Stimulated activated CD8-positive, alpha-beta memory T cell treated with anti-CD3 and anti-CD28 coated beads, Interleukin-12 subunit alpha, Interleukin-12 subunit beta, amount 100 ng/mL, for 24 hours (primary cell): ENCODE measurements around the gene IFI27L1.
"Not testable (repeated sequence)": the region's sequence is repeated elsewhere in the genome, so short reads cannot be mapped to it uniquely, and the experiment has no call there.

Source experiments
- DNase-seq: peaks from one replicate; pipeline ENCODE4 v3.0.0-alpha.2; 2020; ENCODE audit errors: extremely low read depth

The IFI27L1 gene

GRCh38 chr14:94048691-94049624 lies 32.2 kb upstream of the IFI27L1 start:
- DNase-seq, result no peak

- no peak for DNase-seq
Measured at GRCh38 chr14:94049625-94050023, 31.5 kb upstream of the IFI27L1 start.

- no peak for DNase-seq
Measured at GRCh38 chr14:94050231-94050880, 30.8 kb upstream of the IFI27L1 start.

DNA sequence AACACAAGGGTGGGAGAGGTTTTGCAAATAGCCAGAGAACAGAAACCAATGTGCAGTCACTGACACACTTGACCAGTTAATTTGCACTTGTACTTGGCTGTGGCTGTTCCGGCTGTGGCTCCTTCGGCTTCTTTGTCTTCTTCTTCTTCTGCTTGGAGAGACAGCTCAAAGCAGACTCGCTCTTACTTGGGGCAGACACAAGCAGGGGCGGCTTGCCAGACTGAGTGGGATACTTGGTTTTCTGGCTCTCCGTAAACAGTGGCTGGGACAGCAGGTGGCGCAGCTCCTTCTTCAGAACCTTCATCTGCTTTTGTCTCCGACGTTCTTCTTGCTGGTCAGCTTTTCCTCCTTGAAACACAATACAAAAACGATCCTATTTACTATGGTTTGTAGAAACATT lies 30.0 kb upstream of the IFI27L1 start:
- DNase-seq, result no peak

DNA sequence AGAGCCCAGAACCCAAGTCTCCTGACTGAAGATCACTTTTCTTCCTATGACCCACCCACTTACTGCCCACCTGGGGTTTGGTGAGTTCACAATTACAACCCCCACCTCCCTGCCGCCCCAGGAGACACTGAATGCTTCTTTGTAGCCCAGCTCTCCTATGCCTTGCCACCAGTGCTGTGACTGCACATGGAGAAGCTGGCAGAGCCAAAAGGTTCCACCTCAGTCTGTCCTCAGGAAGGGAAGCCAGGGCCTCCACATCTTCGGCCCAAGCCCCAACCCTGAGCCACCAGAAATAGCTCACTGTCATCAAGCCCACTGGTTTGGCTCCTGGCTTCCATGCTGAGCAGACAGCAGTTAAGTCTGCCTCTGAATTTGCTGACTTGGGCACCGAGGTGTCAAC lies 29.3 kb upstream of the IFI27L1 start:
- no peak for DNase-seq

GRCh38 chr14:94052199-94052598 lies 28.9 kb upstream of the IFI27L1 start:
- no peak for DNase-seq

DNA sequence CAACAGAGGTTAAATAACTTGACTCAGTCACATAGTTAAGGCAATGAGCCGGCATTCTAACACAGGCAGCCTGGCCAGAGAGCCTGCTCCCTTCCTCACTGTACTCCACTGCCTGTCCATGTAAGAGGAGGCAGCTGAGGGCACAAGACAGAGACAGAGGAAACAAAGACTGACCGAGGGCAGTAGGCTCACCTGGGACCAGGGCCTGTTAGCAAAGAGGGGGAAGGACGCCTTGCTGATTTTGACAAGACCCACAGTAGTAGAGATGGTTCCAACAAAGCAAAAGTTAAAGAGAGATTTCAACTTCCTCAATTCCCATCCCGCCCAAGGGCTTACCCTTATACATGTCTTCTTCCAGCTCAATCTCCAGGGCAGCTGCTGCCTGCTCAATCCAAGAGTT lies 28.4 kb upstream of the IFI27L1 start:
- no peak for DNase-seq

- no peak for DNase-seq
Measured at GRCh38 chr14:94054401-94054800, 26.7 kb upstream of the IFI27L1 start.

DNA sequence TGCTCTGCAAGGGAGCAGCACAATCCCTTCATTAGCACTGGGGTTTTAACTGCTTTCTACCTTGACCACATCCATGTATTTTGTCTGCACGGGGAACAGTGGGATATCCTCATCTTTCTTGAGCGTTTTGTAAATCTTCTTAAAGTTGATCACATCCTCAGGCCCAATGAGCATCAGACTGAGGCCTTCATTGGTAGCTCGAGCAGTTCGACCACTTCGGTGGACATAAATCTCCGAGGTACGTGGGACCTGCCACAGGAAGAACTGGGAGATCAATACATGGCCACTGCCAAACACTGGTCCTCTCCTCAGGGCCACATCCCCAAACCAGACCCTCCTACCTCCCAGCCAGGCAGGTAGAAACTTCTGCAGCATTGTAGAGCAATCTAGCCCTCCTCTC lies 26.2 kb upstream of the IFI27L1 start:
- no peak for DNase-seq

DNA sequence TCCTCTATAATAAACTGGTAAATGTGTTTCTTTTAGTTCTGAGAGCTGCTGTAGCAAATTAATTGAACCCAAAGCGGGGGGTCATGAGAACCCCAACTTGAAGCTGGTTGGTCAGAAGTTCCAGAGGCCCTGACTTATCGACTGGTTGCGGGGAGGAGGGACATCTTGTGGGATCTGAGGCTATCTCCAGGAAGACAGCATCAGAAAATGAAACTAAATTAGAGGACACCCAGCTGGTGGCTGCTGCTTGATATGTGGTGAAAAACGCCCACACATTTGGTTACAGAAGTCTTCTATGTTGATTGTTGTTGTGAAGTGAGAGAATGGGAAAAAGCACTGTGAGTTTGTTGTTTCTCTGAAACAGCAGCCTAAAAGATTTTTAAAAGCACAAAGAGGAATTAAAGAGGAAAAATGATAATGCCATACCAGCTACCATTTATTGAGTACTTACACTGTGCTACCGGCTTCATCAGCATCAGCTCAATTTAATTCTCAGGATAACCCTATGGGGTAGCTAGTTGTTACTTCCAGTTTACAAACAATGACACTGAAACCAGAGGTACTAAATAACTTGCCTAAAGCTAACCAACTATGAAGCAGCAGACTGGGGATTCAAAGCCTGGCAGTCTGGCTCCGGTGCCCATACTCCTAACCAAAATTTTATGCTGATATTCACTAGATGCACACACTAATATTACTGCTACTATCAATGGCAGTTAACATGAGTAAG lies 24.4 kb upstream of the IFI27L1 start:
- no peak for DNase-seq

GRCh38 chr14:94058128-94058673 lies 22.9 kb upstream of the IFI27L1 start:
- no peak for DNase-seq

- no peak for DNase-seq
Measured at GRCh38 chr14:94058674-94059138, 22.4 kb upstream of the IFI27L1 start.

- no peak for DNase-seq
Measured at GRCh38 chr14:94059998-94060397, 21.1 kb upstream of the IFI27L1 start.

DNA sequence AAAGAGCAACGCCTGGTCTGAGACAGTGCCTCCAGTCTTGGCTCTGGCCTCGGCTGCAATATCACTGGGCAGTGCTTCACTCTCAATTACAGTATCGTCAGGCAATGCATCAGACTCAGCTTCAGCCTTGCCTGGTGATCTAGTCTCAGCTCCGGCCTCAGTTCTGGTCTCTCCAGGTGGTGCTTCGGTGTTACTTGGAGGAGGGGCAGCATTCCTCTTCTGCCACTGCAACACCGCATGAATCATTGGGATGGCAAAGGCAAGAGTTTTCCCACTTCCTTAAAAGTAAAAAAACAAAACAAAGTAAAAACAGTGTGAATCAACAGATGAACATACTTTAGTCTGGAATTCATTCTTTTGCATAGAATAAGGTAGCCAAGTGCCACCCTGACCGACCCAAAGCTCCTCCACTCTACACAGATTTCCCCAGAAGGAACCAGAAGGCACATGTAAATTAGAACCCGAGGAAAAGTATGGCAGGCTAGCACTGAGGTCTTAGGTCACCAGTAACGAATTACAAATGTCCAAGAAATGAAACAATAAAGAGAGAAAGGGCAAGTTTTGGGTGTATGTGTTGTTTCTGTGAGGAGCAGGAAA lies 18.7 kb upstream of the IFI27L1 start:
- DNase-seq, result no peak

- no peak for DNase-seq
Measured at GRCh38 chr14:94066089-94066676, 14.9 kb upstream of the IFI27L1 start.

GRCh38 chr14:94072076-94072475 lies 9.0 kb upstream of the IFI27L1 start:
- not testable (repeated sequence) for DNase-seq

DNA sequence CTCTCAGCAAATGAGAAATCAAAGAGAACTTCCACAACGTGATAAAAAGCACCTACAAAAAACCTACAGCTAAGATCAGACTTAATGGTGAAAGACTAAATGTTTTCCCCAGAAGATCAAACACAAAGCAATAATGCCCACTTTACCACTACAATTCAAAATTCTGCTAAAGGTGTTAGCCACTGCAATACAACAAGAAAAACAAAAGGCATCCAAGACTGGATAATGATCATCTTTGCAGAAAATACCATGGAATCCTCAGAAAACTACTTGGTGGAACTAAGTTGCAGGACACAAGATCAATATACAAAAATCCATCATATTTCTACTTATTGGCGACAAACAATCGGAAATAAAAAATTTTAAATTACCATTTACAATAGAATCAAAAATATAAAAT lies 6.6 kb upstream of the IFI27L1 start:
- no peak for DNase-seq

DNA sequence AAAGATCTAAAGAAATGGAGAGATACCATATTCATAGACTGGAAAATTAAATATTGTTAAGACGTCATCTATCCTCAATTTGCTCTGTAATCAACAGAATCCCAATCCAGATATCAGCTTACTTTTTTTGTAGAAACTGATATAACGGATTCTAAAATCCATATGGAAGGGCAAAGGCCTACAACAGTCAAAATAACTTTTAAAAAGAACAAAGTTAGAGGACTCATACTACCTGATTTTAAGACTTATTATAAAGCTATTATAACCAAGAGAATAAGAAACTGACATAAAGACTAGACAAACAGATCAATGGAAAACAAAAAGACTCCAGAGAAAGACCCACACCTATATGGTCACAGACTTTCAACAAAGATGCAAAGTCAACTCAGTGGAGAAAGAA lies 6.1 kb upstream of the IFI27L1 start:
- DNase-seq, result no peak

DNA sequence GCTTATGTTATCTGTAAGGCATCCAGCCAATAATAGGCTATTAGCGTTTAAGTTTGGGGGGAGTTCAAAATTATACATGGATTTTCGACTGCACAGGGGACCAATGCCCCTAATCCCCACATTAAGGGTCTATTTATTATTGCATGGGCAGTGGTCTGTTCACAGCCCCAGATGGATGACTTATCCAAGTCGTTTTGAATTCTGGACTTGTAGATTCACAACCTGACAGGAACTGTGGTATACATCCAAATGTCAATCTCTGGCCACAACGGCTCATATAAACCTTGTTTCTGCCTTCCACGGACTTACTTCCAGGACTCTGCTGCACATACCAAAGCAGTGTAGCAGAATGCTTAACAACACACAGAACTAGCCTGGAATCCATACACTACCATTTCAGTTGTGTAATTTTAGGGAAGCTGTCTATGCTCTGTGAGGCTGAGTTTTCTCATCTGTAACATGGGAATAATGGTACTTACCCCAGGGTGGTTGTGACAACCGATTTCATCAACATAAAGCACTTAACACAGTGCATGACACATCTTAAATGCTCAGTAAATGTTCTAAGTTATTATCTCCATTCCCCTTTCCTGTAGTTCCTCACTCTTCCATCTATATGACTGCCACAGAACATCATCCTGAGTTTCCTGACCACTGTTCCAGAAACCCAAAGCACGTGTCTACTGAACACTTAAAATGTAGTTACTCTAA lies 3.8 kb upstream of the IFI27L1 start:
- DNase-seq, result no peak

- DNase-seq, result no peak
Measured at GRCh38 chr14:94077823-94078222, 3.3 kb upstream of the IFI27L1 start.
